GM12865 (cell line): Measurements from ENCODE around the gene ANKRD6.

Source experiments
- DNase-seq: peaks from one replicate; pipeline ENCODE4 v3.0.0; 2010; ENCODE audit warnings: low read depth
- H3K4me3 ChIP-seq: 2 replicates; pipeline ENCODE4 v1.5.1; 2011; ENCODE audit warnings: mild to moderate bottlenecking, low read depth, low read length, control low read depth
- CTCF ChIP-seq: IDR thresholded peaks from 2 replicates; pipeline ENCODE4 v1.5.1; 2011; ENCODE audit warnings: low read length, control low read depth, low read depth, inconsistent platforms; ENCODE audit not compliant: insufficient read depth; ENCODE audit errors: missing control alignments

ANKRD6 gene

GRCh38 chr6:89510393-89510792 lies 77.4 kb downstream of the ANKRD6 start:
- no peak for DNase-seq
- no peak overlapping the region for H3K4me3 ChIP-seq
- TF ChIP-seq CTCF: no peak

- no peak for TF ChIP-seq CTCF
- DNase-seq: no peak
- no peak overlapping the region for H3K4me3 ChIP-seq
Observed at GRCh38 chr6:89518352-89519055, 85.6 kb downstream of the ANKRD6 start.

GRCh38 chr6:89520736-89521135 lies 87.8 kb downstream of the ANKRD6 start:
- H3K4me3 ChIP-seq: no peak overlapping the region
- TF ChIP-seq CTCF: no peak
- no peak for DNase-seq

- no peak for TF ChIP-seq CTCF
- no peak overlapping the region for H3K4me3 ChIP-seq
- DNase-seq: no peak
Observed at GRCh38 chr6:89522778-89523177, 89.8 kb downstream of the ANKRD6 start.

GRCh38 chr6:89525786-89526562 lies 93.0 kb downstream of the ANKRD6 start:
- no peak for TF ChIP-seq CTCF
- H3K4me3 ChIP-seq: no peak overlapping the region
- no peak for DNase-seq

- no peak overlapping the region for H3K4me3 ChIP-seq
- no peak for TF ChIP-seq CTCF
- DNase-seq: no peak
Observed at GRCh38 chr6:89526563-89526869, 93.6 kb downstream of the ANKRD6 start.

- TF ChIP-seq CTCF: no peak
- no peak for DNase-seq
- no peak overlapping the region for H3K4me3 ChIP-seq
Observed at GRCh38 chr6:89527634-89528033, 94.7 kb downstream of the ANKRD6 start.
